HG02763 (cell line): ENCODE results near the gene SYT7.

Source experiments
- ATAC-seq: cut with Tn5 transposase; IDR thresholded peaks from one replicate; pipeline ENCODE4 v1.9.1; 2021; ENCODE audit warnings: mild to moderate bottlenecking, moderate library complexity; ENCODE audit not compliant: unreplicated experiment

SYT7 gene

GRCh38 chr11:61522881-61523280, 58.0 kb downstream of the SYT7 start:
- ATAC-seq = no peak

DNA sequence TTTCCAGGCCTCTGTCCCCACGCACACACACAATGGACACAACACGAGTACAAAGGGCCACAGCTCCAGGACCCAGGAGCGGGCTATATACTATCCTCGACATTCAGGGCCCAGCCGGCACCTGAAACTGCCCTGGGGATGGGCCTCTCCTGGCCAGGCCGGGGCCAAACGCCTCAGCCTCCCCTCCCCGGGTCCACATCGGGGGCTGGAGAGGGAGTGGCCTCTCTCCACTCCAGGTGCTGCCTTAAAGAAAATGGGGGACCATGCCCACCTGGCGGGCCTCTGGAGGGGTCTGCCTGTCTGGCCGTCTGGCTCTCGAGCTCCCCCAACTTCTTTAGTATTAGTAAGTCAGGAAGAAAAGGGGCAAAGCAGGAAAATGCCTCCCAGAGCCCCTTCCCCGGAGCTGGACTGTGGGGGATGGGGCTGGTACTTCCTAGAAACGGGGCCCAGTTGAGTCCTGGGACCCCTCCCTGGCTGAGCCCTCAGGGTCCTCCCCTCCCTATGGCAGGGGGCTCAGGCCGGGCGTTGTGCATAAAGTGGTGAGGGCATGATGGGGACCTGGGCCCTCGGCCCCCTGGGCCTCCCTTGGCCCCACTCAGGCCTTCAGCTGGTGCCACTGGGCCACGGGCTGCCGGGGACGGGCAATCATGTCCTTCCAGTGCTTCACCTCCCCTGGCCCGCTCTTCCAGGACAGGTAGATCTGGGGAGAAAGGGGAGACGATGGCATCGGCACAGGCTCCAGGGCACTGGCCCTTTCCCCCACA, 62.7 kb downstream of the SYT7 start:
- no peak for ATAC-seq

- ATAC-seq = no peak
Observed at GRCh38 chr11:61516675-61517572, 64.0 kb downstream of the SYT7 start.

DNA sequence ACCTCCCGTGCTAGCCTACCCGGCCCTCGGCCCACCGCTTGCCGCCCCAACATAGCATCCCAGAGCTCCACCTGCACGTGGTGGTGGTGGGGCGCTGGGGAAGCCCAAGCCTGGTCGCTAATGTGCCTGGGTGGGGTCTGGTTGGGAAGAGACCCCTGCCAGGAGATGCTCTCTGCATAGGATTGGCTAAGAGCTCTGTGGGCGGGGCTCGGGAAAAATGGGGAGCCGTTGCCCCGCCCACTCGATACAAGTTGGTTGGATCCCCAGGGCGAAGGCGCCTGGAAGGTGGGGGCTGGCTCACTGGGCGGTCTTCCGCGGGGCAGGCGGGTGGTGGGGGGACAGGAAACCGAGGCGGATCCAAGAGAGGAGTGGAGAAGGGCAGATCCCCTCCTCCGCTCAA, 64.7 kb downstream of the SYT7 start:
- ATAC-seq = no peak

GRCh38 chr11:61515686-61516085, 65.2 kb downstream of the SYT7 start:
- ATAC-seq = no peak

DNA sequence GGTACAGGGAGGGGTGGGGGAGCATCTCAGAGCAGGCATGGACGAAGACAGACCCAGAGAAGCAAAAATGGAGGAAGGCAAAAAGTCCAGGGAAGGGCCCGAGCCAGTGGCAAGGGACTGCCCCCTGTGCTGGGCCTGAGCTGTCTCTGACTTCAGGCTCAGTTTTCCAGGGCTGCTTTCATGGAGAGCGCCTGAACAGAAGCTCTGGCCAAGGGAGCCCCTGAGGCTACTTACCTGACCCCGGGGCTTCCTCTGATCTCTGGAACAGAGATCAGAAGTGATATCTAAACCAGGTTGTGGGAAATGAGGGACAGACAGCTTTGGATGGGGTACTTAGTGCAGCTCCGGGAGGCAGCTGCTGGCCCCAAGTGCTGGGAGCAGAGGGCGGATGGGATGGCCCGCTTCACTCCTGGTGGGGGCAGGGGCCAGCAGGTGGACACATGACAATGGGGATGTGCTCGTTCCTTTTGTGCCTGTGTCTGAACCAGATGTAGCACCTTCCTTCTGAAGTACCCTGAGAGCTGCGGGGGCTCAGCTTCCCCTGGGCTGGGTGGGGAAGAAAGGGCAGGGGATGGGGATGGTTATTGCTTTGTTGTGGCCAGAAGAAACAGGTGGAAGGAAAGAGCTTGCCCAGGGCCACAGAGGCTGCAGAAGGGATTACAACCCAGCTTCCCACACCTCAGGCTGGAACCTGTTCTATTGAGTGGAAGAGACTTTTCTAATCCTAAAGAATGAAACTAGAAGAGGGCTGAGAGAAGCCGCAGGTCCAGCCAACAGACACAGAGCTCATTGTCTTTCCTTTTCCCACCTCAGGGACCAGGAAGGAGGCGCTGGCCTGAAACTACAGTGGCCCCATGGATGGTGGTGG, 66.6 kb downstream of the SYT7 start:
- ATAC-seq = no peak

DNA sequence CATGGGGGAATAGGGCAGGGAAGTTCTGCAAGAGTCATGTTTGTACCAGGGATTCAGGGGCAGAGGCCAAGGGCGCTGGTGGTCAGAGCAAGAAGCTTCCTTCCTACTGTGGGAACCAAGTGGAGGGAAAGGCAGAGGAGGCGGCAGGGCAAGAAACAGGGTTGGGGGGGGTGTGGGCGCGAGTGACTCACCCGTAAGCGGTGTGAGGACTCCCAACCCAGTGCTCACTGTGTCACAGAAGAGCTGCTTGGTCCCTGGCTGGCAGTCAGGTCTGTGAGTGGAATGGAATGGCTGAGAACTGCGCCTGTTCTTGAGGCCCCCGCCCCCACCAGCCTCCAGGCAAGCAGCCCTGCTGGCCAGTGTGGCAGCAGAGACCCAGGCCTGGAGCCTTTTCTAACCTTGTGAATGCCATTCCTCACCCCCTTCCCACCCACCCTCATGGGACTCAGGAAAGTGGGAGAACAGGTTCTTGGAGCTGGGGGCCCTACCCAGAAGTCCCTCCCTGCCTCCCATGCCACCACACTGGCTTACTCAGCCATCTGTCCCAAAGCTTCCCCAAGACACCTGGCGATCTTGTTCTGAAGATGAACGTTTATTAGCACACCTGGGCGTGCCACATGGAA, 67.6 kb downstream of the SYT7 start:
- ATAC-seq = no peak

DNA sequence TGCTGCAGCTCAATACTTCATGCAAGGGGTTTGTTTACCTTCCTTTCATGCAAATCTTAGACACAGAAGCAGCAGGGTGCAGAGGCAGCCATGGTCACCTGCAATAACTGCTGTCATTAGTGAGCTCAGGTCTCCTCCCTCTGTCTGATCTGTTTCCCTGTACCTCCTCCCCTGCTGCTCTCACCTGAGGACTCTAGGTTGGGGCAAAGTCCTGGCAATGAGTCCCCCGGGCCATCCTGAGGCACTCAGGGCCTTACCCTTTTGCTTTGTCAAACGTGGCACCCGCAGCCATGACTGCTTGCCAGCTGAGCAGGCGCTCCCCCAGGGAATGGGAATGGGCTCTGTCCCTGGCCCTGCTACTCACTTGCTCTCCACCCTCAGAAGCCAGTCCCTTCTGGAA, 68.4 kb downstream of the SYT7 start:
- ATAC-seq = no peak

DNA sequence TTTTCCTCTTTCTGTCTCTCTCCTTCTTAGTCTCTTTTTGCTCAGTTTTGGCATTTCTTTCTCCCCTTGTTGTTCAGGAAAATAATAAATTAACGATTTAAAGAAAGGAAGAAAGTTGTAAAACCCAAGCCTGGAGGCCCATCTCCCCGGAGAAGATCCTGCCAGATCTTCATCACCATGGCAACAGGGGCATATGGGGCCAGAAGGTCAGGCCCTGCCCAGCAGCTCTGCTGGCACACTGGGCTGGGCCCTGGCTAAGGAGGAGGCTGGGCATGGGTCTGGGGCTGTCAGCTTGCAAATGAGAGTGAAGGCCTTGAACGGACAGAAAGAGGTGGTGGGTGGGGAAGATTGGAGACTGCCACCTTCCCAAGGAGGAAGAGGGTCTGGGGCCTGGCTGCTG, 69.5 kb downstream of the SYT7 start:
- ATAC-seq = no peak

- no peak for ATAC-seq
Observed at GRCh38 chr11:61510974-61511373, 69.9 kb downstream of the SYT7 start.

- ATAC-seq = no peak
Observed at GRCh38 chr11:61510166-61510919, 70.5 kb downstream of the SYT7 start.

- no peak for ATAC-seq
Observed at GRCh38 chr11:61509043-61510029, 71.5 kb downstream of the SYT7 start.

- ATAC-seq = no peak
Observed at GRCh38 chr11:61507962-61508861, 72.7 kb downstream of the SYT7 start, which contains the start of gene LRRC10B. Gene LRRC10B, plus strand, starts transcription at chr11:61508749. Its CDS starts 250 bp downstream, at chr11:61508999.

DNA sequence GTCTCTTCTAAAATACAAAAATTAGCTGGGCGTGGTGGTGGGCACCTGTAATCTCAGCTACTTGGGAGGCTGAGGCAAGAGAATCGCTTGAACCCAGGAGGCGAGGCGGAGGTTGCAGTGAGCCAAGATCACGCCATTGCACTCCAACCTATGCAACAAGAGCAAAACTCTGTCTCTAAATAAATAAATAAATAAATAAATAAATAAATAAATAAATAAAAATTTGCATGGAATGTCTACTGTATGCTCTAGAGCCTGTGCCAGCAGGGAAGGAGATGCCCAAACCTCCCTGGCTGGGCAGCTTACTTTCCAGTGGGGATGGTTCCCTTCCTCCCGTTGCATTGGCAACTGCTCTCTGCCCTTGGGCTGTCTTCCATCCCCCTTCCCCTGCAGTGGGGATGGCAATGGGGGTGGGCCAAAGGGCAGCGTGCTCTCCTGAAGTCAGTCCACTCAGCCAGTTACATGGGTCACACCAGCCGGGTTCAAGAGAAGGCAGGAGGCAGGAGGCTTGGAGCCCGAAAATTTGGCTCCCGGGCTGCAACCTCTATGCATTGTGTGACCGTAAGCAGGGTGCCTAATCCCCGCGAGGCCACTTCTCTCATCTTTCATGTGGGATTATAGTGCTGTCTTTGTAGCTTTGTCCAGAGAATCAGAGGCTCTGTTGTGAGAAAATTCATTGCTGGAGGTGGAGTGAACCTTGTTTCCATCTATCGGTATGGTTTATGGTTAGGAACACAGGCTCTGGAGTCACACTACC, 73.7 kb downstream of the SYT7 start:
- ATAC-seq = no peak

- no peak for ATAC-seq
Observed at GRCh38 chr11:61505640-61506155, 75.2 kb downstream of the SYT7 start.

GRCh38 chr11:61505106-61505505, 75.8 kb downstream of the SYT7 start:
- no peak for ATAC-seq
